ENCODE measurements around the gene CRYBG3.
"Not testable (repeated sequence)": the region's sequence is repeated elsewhere in the genome, so short reads cannot be mapped to it uniquely, and the experiment has no call there.

CRYBG3 gene

DNA sequence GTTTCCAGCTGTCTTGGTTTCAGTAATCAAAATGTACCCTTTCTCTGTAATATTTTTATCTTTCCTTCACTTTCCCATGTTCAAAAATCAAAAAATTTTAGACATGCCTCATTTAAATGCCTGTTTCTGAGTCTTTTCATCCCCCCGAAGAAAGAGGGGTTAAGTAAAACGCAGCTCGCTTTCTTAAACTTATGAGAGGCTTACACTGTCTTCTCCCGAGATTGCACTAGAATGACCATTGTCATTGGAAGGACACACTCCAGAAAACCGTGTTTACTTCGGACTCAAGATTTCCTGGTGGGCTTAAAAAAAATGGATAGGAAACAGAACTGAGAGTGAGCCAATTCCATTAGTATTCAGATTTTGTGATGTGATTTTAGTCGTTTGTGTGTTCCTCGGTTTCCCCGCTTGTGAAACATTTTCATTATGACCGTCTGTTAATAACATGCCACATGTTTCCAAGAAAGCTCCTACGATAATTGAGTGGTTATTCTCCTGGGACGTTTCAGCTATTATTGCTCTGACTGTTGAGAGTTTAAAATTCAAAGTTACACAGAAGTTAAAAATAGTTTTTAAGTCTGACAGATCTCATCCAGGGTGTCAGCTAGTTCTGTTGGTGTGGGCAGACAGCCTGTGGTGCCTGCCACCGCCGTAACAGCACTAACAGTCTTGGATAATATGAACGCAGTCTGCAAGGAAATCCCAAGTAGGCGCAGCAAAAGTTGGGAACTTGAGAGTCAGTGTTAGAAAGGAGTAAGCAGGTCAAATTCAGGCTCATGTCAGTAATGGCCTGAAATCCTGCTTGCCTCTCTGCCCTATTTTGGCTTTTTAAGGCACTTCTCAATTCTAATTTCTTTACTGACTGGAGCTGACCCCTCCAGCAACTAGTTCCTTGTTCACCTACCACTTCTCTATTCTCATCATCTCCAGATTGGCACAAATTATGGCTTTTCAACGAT, 1.5 kb downstream of the CRYBG3 start:
- DNase-seq (ENCODE audit: low read depth, low spot score) = no peak

DNA sequence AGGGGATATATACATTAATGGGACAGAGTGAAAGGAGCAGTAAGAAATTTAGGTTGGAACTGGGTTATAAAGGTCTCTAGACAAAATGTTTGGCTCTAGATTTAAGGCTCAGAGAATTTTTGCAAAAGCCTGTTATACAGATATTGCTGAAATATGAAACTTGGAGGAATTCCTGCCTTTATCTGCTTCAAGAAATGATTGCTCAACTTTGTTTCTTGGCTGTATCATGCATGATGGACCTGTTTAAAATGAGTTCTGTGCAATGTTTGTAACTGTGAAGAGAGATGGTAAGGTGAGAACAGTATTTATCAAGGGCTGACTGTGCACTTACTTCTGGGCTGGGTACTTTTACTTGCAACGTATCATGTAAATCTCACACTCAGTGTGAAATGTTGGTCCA, 3.3 kb downstream of the CRYBG3 start:
- no peak overlapping the region for H3K9ac ChIP-seq (ENCODE audit: insufficient read length, low read depth)
- H3K27me3 ChIP-seq (ENCODE audit: insufficient read depth, insufficient read length) = peaks cover 36% of the 10 kb centered on the region
- no peaks in the 10 kb centered on the region for H3K9me3 ChIP-seq (ENCODE audit: insufficient read depth, low read length)
- H3K4me1 ChIP-seq (ENCODE audit: insufficient read depth, insufficient read length) = peaks cover 2% of the 10 kb centered on the region
- H3K4me3 ChIP-seq (ENCODE audit: insufficient read length, low read depth) = no peak overlapping the region
- TF ChIP-seq ZNF274 (IDR thresholded peaks at IDR 0.05; ENCODE audit: low read depth, low read length) (no peak), SUZ12 (IDR thresholded peaks at IDR 0.05; ENCODE audit: extremely low read depth, insufficient read depth, insufficient read length) (no peak), YY1 (IDR thresholded peaks at IDR 0.05; ENCODE audit: insufficient read depth, insufficient read length) (no peak)
- no peak for DNase-seq (ENCODE audit: low read depth, low spot score)
- no peaks in the 10 kb centered on the region for H3K36me3 ChIP-seq (ENCODE audit: insufficient read depth, insufficient read length, low read length)

More for the DNA sequence above, 1.5 kb downstream of the CRYBG3 start:
- Histone ChIP-seq H3K9ac (ENCODE audit: insufficient read length, low read depth) (peak overlapping the region; percentile 86), H3K27me3 (ENCODE audit: insufficient read depth, insufficient read length) (peaks cover 39% of the 10 kb centered on the region), H3K4me3 (ENCODE audit: insufficient read length, low read depth) (no peak overlapping the region), H3K36me3 (ENCODE audit: insufficient read depth, insufficient read length, low read length) (no peaks in the 10 kb centered on the region), H3K4me1 (ENCODE audit: insufficient read depth, insufficient read length) (peaks cover 2% of the 10 kb centered on the region), H3K9me3 (ENCODE audit: insufficient read depth, low read length) (no peaks in the 10 kb centered on the region)
- no peak for TF ChIP-seq ZNF274 (IDR thresholded peaks at IDR 0.05; ENCODE audit: low read depth, low read length)
- TF ChIP-seq SUZ12 (IDR thresholded peaks at IDR 0.05; ENCODE audit: extremely low read depth, insufficient read depth, insufficient read length) = no peak
- TF ChIP-seq YY1 (IDR thresholded peaks at IDR 0.05; ENCODE audit: insufficient read depth, insufficient read length) = no peak

GRCh38 chr3:97827741-97828471, 6.1 kb downstream of the CRYBG3 start:
- Histone ChIP-seq H3K4me1 (ENCODE audit: insufficient read depth, insufficient read length) (peaks cover 2% of the 10 kb centered on the region), H3K4me3 (ENCODE audit: insufficient read length, low read depth) (no peak overlapping the region)

GRCh38 chr3:97829198-97829597, 7.4 kb downstream of the CRYBG3 start:
- no peak overlapping the region for H3K9ac ChIP-seq (ENCODE audit: insufficient read length, low read depth)
- H3K9me3 ChIP-seq (ENCODE audit: insufficient read depth, low read length) = no peaks in the 10 kb centered on the region
- H3K27me3 ChIP-seq (ENCODE audit: insufficient read depth, insufficient read length) = no peaks in the 10 kb centered on the region
- H3K4me3 ChIP-seq (ENCODE audit: insufficient read length, low read depth) = no peak overlapping the region
- H3K4me1 ChIP-seq (ENCODE audit: insufficient read depth, insufficient read length) = no peaks in the 10 kb centered on the region
- TF ChIP-seq YY1 (IDR thresholded peaks at IDR 0.05; ENCODE audit: insufficient read depth, insufficient read length) = no peak
- no peaks in the 10 kb centered on the region for H3K36me3 ChIP-seq (ENCODE audit: insufficient read depth, insufficient read length, low read length)
- DNase-seq (ENCODE audit: low read depth, low spot score) = no peak

More at GRCh38 chr3:97827741-97828471, 6.1 kb downstream of the CRYBG3 start:
- peaks cover 9% of the 10 kb centered on the region for H3K27me3 ChIP-seq (ENCODE audit: insufficient read depth, insufficient read length)
- no peaks in the 10 kb centered on the region for H3K9me3 ChIP-seq (ENCODE audit: insufficient read depth, low read length)
- DNase-seq (ENCODE audit: low read depth, low spot score) = no peak
- no peak overlapping the region for H3K9ac ChIP-seq (ENCODE audit: insufficient read length, low read depth)
- TF ChIP-seq SUZ12 (IDR thresholded peaks at IDR 0.05; ENCODE audit: extremely low read depth, insufficient read depth, insufficient read length) (no peak), YY1 (IDR thresholded peaks at IDR 0.05; ENCODE audit: insufficient read depth, insufficient read length) (no peak), ZNF274 (IDR thresholded peaks at IDR 0.05; ENCODE audit: low read depth, low read length) (no peak)
- H3K36me3 ChIP-seq (ENCODE audit: insufficient read depth, insufficient read length, low read length) = no peaks in the 10 kb centered on the region

DNA sequence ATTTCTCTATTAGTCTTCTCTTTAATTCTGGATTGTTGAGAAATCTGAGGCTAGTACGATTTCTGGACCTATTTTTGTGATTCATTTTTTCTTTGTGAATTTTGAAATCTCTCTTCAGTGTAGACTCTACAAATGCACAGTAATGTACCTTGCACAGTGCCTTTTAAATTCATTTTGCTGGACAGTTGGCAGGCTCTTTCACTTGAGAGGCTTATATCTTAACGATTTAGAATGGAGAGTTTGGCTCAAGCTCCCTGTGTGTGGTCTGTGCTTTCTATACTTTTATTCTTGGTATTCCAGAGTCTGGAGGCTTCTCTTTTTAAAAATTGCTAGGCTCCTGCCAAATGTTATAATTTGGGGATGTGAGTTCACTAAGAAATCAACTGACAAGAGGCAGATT, 8.8 kb downstream of the CRYBG3 start:
- TF ChIP-seq ZNF274 (IDR thresholded peaks at IDR 0.05; ENCODE audit: low read depth, low read length) (no peak), SUZ12 (IDR thresholded peaks at IDR 0.05; ENCODE audit: extremely low read depth, insufficient read depth, insufficient read length) (no peak), YY1 (IDR thresholded peaks at IDR 0.05; ENCODE audit: insufficient read depth, insufficient read length) (no peak)
- no peaks in the 10 kb centered on the region for H3K4me1 ChIP-seq (ENCODE audit: insufficient read depth, insufficient read length)
- no peaks in the 10 kb centered on the region for H3K36me3 ChIP-seq (ENCODE audit: insufficient read depth, insufficient read length, low read length)
- DNase-seq (ENCODE audit: low read depth, low spot score) = no peak
- no peaks in the 10 kb centered on the region for H3K9me3 ChIP-seq (ENCODE audit: insufficient read depth, low read length)
- no peaks in the 10 kb centered on the region for H3K27me3 ChIP-seq (ENCODE audit: insufficient read depth, insufficient read length)
- H3K4me3 ChIP-seq (ENCODE audit: insufficient read length, low read depth) = no peak overlapping the region
- no peak overlapping the region for H3K9ac ChIP-seq (ENCODE audit: insufficient read length, low read depth)

DNA sequence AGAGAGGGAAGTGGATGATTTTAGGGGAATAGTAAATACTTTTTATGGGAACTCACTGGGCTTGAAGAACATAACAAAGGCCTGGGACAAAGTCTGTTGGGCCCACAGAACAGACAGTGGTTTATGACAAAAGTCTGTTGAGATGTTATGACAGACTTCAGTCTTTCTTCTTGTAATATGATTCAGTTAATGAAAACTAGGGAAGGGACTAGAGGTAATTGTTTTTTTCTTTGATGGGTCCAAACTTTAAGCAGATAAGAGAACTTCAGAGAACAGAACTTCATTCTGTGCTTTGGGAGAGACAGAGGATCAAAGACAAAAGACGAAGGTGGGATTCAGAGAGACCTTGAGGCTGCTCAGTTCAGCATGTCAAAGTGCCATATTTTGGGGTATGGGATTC, 9.3 kb downstream of the CRYBG3 start:
- no peak for DNase-seq (ENCODE audit: low read depth, low spot score)
- no peak overlapping the region for H3K4me3 ChIP-seq (ENCODE audit: insufficient read length, low read depth)
- no peaks in the 10 kb centered on the region for H3K4me1 ChIP-seq (ENCODE audit: insufficient read depth, insufficient read length)
- TF ChIP-seq ZNF274 (IDR thresholded peaks at IDR 0.05; ENCODE audit: low read depth, low read length) = no peak
- TF ChIP-seq SUZ12 (IDR thresholded peaks at IDR 0.05; ENCODE audit: extremely low read depth, insufficient read depth, insufficient read length) = no peak
- no peaks in the 10 kb centered on the region for H3K36me3 ChIP-seq (ENCODE audit: insufficient read depth, insufficient read length, low read length)
- H3K27me3 ChIP-seq (ENCODE audit: insufficient read depth, insufficient read length) = no peaks in the 10 kb centered on the region
- H3K9me3 ChIP-seq (ENCODE audit: insufficient read depth, low read length) = no peaks in the 10 kb centered on the region
- no peak overlapping the region for H3K9ac ChIP-seq (ENCODE audit: insufficient read length, low read depth)

- H3K27me3 ChIP-seq (ENCODE audit: insufficient read depth, insufficient read length) = not testable (repeated sequence)
Observed at GRCh38 chr3:97833184-97833583, 11.4 kb downstream of the CRYBG3 start.

More at GRCh38 chr3:97833184-97833583, 11.4 kb downstream of the CRYBG3 start:
- H3K9me3 ChIP-seq (ENCODE audit: insufficient read depth, low read length); H3K4me3 ChIP-seq (ENCODE audit: insufficient read length, low read depth); H3K9ac ChIP-seq (ENCODE audit: insufficient read length, low read depth); DNase-seq (ENCODE audit: low read depth, low spot score); H3K4me1 ChIP-seq (ENCODE audit: insufficient read depth, insufficient read length); H3K36me3 ChIP-seq (ENCODE audit: insufficient read depth, insufficient read length, low read length): not testable (repeated sequence)

Data from NT2/D1 (cell line).